Dendritic cell treated with granulocyte-macrophage colony-stimulating factor and Interleukin-4, amounts not matched to agents 40 ng/mL and 50 ng/mL, for 4 days (primary cell): ENCODE measurements around the gene KREMEN2.

Experiments
- H3K27ac Mint-ChIP-seq: one replicate; pipeline ENCODE4 v1.8.0; 2022; ENCODE audit warnings: mild to moderate bottlenecking, mixed read lengths
- H3K27me3 Mint-ChIP-seq: one replicate; pipeline ENCODE4 v1.8.0; 2022; ENCODE audit warnings: mild to moderate bottlenecking, mixed read lengths
- H3K36me3 Mint-ChIP-seq: one replicate; pipeline ENCODE4 v1.8.0; 2022; ENCODE audit warnings: low read depth, mixed read lengths
- H3K4me1 Mint-ChIP-seq: one replicate; pipeline ENCODE4 v1.8.0; 2022; ENCODE audit warnings: low read depth, mixed read lengths
- H3K4me3 Mint-ChIP-seq: one replicate; pipeline ENCODE4 v1.8.0; 2022; ENCODE audit warnings: mild to moderate bottlenecking, moderate library complexity, mixed read lengths
- H3K9me3 Mint-ChIP-seq: one replicate; pipeline ENCODE4 v1.8.0; 2022; ENCODE audit warnings: mixed read lengths
- intact Hi-C: fragments of 100-400 bp; cut with micrococcal nuclease; formaldehyde crosslinking; loops from one replicate; pipeline ENCODE4 v1.15.0; 2022

KREMEN2 gene

GRCh38 chr16:2950773-2951172 is 13.3 kb upstream of the KREMEN2 start:
- Mint-ChIP-seq H3K27me3 (peaks cover 2% of the 10 kb centered on the region), H3K4me1 (peaks cover 5% of the 10 kb centered on the region), H3K4me3 (no peak overlapping the region), H3K9me3 (no peaks in the 10 kb centered on the region), H3K36me3 (peaks cover 36% of the 10 kb centered on the region), H3K27ac (no peak overlapping the region)
- intact Hi-C loops: no loop called here

GRCh38 chr16:2952679-2953078 is 11.4 kb upstream of the KREMEN2 start:
- no peak overlapping the region for H3K27ac Mint-ChIP-seq
- peaks cover 10% of the 10 kb centered on the region for H3K27me3 Mint-ChIP-seq
- no peaks in the 10 kb centered on the region for H3K9me3 Mint-ChIP-seq
- H3K4me3 Mint-ChIP-seq: no peak overlapping the region
- H3K4me1 Mint-ChIP-seq: peaks cover 15% of the 10 kb centered on the region
- intact Hi-C loops: no loop called here
- H3K36me3 Mint-ChIP-seq: peaks cover 22% of the 10 kb centered on the region

GRCh38 chr16:2953706-2954627 is 10.1 kb upstream of the KREMEN2 start:
- H3K4me3 Mint-ChIP-seq: no peak overlapping the region
- peaks cover 10% of the 10 kb centered on the region for H3K36me3 Mint-ChIP-seq
- H3K27ac Mint-ChIP-seq: no peak overlapping the region
- H3K9me3 Mint-ChIP-seq: no peaks in the 10 kb centered on the region
- H3K4me1 Mint-ChIP-seq: peaks cover 15% of the 10 kb centered on the region
- intact Hi-C loops: no loop called here
- H3K27me3 Mint-ChIP-seq: peaks cover 15% of the 10 kb centered on the region

- H3K36me3 Mint-ChIP-seq: peaks cover 2% of the 10 kb centered on the region
- intact Hi-C loops: no loop called here
- H3K4me1 Mint-ChIP-seq: peaks cover 15% of the 10 kb centered on the region
- H3K4me3 Mint-ChIP-seq: no peak overlapping the region
- H3K9me3 Mint-ChIP-seq: no peaks in the 10 kb centered on the region
- no peak overlapping the region for H3K27ac Mint-ChIP-seq
- peaks cover 22% of the 10 kb centered on the region for H3K27me3 Mint-ChIP-seq
Observed at GRCh38 chr16:2954656-2955381, 9.3 kb upstream of the KREMEN2 start.

DNA sequence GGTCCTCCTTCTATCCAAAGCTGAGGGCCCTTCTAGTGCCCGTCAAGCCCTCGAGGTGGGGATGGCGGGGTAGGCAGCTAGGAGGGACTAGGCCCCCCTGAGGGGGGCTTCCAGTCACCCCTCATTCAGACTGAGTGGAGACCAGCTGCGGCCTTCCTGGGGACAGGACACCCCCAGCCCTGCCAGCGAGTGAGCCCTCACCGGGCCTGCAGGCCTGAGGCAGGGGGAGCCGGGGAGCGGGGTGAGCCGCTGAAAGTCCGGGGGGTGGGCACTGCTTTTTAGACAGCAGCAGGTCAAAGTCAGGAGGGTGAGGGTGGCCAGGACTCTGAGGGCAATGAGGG is 8.7 kb upstream of the KREMEN2 start:
- intact Hi-C loops: no loop called here
- H3K27ac Mint-ChIP-seq: peak overlapping the region; percentile 8
- no peak overlapping the region for H3K4me3 Mint-ChIP-seq
- peaks cover 28% of the 10 kb centered on the region for H3K27me3 Mint-ChIP-seq
- H3K36me3 Mint-ChIP-seq: no peaks in the 10 kb centered on the region
- peaks cover 15% of the 10 kb centered on the region for H3K4me1 Mint-ChIP-seq
- no peaks in the 10 kb centered on the region for H3K9me3 Mint-ChIP-seq

- H3K9me3 Mint-ChIP-seq: no peaks in the 10 kb centered on the region
- H3K27ac Mint-ChIP-seq: peak overlapping the region; percentile 8
- H3K36me3 Mint-ChIP-seq: no peaks in the 10 kb centered on the region
- intact Hi-C loops: no loop called here
- peaks cover 15% of the 10 kb centered on the region for H3K4me1 Mint-ChIP-seq
- H3K27me3 Mint-ChIP-seq: peaks cover 34% of the 10 kb centered on the region
- no peak overlapping the region for H3K4me3 Mint-ChIP-seq
Observed at GRCh38 chr16:2955779-2956578, 8.1 kb upstream of the KREMEN2 start.

DNA sequence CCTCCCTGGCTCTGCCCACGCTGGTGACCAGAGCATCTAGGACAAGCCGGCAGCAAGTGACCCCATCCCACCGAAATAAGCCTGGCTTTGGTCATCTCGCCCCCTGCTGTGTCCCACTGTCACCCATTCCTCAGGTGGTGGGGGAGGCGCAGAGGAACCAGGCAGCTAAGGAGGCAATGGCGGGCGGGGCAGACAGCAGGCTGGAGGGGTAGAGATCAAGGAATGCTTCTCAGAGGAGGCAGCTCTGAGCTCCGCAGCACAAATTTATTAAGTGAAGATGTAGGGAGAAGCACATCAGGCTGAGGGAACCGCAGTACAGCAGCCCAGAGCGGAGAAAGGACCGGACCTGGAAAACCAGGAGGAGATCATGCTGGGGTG is 7.5 kb upstream of the KREMEN2 start:
- Mint-ChIP-seq H3K27me3 (peaks cover 40% of the 10 kb centered on the region), H3K36me3 (no peaks in the 10 kb centered on the region), H3K4me3 (no peak overlapping the region), H3K27ac (peak overlapping the region; percentile 8), H3K4me1 (peaks cover 17% of the 10 kb centered on the region), H3K9me3 (no peaks in the 10 kb centered on the region)
- intact Hi-C loops: no loop called here

- H3K27ac Mint-ChIP-seq: no peak overlapping the region
- H3K4me3 Mint-ChIP-seq: no peak overlapping the region
- no peaks in the 10 kb centered on the region for H3K9me3 Mint-ChIP-seq
- peaks cover 63% of the 10 kb centered on the region for H3K27me3 Mint-ChIP-seq
- intact Hi-C loops: no loop called here
- H3K4me1 Mint-ChIP-seq: peaks cover 41% of the 10 kb centered on the region
- no peaks in the 10 kb centered on the region for H3K36me3 Mint-ChIP-seq
Observed at GRCh38 chr16:2959206-2959605, 4.9 kb upstream of the KREMEN2 start.

DNA sequence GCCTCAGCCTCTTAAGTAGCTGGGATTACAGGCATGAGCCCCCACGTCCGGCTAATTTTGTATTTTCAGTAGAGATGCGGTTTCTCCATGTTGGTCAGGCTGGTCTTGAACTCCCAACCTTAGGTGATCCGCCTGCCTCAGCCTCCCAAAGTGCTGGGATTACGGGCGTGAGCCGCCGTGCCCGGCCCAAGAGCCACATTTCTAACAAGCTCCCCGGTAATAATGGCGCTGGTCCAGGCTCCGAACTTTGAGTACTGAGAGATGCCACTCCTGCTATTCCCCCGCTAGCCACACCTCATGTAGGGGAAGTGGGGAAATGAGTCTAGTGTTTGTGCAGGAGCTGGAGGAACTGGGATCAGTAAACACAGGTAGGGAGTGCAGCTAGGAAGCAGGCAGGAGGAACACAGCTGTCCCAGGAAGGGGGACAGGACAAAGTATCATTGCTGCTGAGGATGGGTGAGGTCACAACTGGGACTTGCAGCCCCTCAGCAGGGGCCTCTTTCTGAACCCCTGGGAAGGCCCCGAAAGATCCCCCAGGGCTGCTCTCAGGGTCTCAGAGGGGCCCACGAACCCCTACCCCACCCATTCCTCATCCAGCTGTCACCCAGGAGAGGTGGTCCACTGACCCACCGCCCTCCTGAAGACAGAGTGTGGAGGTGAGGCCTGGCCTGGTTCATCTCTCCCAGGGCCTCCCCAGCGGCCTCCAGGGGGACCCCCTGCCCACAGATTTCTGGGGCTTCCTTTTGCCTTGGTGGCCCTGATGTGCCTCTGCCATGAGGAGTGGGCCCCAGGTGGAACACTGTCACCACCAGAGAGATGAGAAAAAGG is 3.7 kb upstream of the KREMEN2 start:
- peaks cover 71% of the 10 kb centered on the region for H3K27me3 Mint-ChIP-seq
- intact Hi-C loops: no loop called here
- peaks cover 46% of the 10 kb centered on the region for H3K4me1 Mint-ChIP-seq
- H3K36me3 Mint-ChIP-seq: no peaks in the 10 kb centered on the region
- no peak overlapping the region for H3K27ac Mint-ChIP-seq
- H3K9me3 Mint-ChIP-seq: no peaks in the 10 kb centered on the region
- H3K4me3 Mint-ChIP-seq: no peak overlapping the region

GRCh38 chr16:2962334-2963073 is 1.6 kb upstream of the KREMEN2 start:
- no peak overlapping the region for H3K27ac Mint-ChIP-seq
- H3K36me3 Mint-ChIP-seq: no peaks in the 10 kb centered on the region
- peaks cover 79% of the 10 kb centered on the region for H3K27me3 Mint-ChIP-seq
- no peak overlapping the region for H3K4me3 Mint-ChIP-seq
- peaks cover 34% of the 10 kb centered on the region for H3K4me1 Mint-ChIP-seq
- no peaks in the 10 kb centered on the region for H3K9me3 Mint-ChIP-seq
- intact Hi-C loops: no loop called here

DNA sequence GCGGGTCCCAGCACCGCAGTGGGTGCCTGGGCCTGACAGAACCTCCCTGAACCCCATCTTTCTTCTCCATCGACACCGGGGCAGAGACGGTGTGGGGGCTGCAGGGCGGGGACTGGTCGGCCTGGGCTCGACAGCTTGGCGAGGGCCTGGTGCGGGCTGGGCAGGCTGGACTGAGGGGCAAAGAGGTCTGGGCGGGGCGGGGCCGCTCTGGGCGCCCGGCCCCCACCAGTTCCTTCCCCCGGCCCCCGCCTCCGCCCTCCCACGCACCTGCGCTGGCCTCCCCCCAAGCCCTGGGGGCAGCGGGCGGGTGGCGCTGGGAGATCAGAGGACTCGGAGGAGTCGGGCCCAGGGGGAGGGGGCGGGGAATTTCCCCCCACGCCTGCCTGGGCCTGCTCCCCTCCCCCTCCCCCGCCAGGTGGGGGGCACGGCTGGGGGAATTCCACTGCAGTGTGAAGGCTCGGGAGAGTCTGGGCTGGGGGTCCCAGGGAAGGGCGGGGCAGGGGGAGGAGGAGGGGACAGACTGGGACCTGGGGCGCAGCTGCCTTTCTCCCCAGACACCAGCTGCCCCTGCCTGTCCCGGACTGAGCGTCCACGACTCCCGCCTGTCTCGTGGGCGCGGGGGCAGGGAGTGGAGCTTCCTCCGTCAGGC is 877 bp upstream of the KREMEN2 start:
- H3K27ac Mint-ChIP-seq: no peak overlapping the region
- intact Hi-C loops: no loop called here
- no peaks in the 10 kb centered on the region for H3K9me3 Mint-ChIP-seq

GRCh38 chr16:2964475-2965336 is 631 bp downstream of the KREMEN2 start:
- peak overlapping the region; percentile 57 for H3K4me3 Mint-ChIP-seq
- H3K9me3 Mint-ChIP-seq: no peaks in the 10 kb centered on the region
- H3K36me3 Mint-ChIP-seq: peaks cover 6% of the 10 kb centered on the region
- peaks cover 46% of the 10 kb centered on the region for H3K4me1 Mint-ChIP-seq
- peaks cover 79% of the 10 kb centered on the region for H3K27me3 Mint-ChIP-seq
- H3K27ac Mint-ChIP-seq: no peak overlapping the region
- intact Hi-C loops: no loop called here

More for the DNA sequence above, 877 bp upstream of the KREMEN2 start:
- peaks cover 86% of the 10 kb centered on the region for H3K27me3 Mint-ChIP-seq
- peaks cover 39% of the 10 kb centered on the region for H3K4me1 Mint-ChIP-seq
- peaks cover 6% of the 10 kb centered on the region for H3K36me3 Mint-ChIP-seq
- peak overlapping the region; percentile 57 for H3K4me3 Mint-ChIP-seq
